Myocyte (in vitro differentiated cells): ENCODE measurements around the gene KIFC3. TPM values are rescaled to one million over a fixed set of nuclear protein-coding genes. Genes with fewer than 3 reads are reported as not detected.
A peak's percentile ranks its signal among the peaks of the same experiment; 100 is the strongest.
"Not testable (repeated sequence)": the region's sequence is repeated elsewhere in the genome, so short reads cannot be mapped to it uniquely, and the experiment has no call there.

Experiments
- DNase-seq: peaks from one replicate; pipeline ENCODE4 v3.0.0-alpha.2; 2012; ENCODE audit warnings: low read depth
- microRNA-seq: library from miRNA; unstranded; fragments of <30 nt; microRNA quantifications from one replicate; pipeline ENCODE4, GENCODE V29; 2016
- total RNA-seq: library from RNA; depleted of rRNA; stranded (reverse); fragments of >200 nt; gene quantifications from 2 replicates; pipeline ENCODE4 v1.2.3, GENCODE V29; 2014

Gene KIFC3
- total RNA-seq, 1 donor from 2014 or later: 64.5 TPM

- no peak for DNase-seq
Observed at GRCh38 chr16:57725554-57725953, 76.7 kb downstream of the KIFC3 start.

- no peak for DNase-seq
Observed at GRCh38 chr16:57725151-57725550, 77.1 kb downstream of the KIFC3 start.

DNA sequence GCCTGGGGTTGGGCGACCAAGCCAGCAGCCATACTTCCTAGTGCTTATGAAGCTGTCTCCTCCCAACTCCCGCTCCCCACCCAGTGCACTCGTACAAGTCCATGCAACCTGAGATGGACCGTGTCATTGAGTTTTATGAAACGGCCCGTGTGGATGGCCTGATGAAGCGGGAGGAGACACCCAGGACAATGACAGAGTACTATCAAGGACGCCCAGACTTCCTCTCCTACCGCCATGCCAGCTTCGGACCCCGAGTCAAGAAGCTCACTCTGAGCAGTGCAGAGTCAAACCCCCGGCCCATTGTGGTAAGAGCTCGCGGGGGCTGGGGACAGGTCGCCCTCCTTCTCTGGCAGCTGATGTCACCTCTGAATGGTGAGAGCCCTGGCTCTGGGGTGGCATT is 77.8 kb downstream of the KIFC3 start:
- no peak for DNase-seq

DNA sequence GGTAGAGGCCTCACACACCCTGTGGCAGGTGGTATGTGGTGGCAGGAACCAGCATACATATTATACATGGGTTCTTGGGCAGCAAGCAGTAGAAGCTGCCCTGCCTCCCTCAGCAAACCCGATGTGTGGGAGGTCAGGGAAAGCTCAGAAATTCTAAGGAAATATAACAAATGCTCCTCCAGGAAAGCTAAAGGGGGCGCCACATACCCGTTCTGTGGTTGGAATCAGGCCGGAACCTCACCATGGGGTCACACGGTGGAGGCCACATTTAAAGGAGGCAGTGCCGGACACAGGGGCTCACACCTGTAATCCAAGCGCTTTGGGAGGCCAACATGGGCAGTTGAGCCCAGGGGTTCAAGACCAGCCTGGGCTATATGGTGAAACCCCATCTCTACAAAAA is 79.1 kb downstream of the KIFC3 start:
- no peak for DNase-seq

DNA sequence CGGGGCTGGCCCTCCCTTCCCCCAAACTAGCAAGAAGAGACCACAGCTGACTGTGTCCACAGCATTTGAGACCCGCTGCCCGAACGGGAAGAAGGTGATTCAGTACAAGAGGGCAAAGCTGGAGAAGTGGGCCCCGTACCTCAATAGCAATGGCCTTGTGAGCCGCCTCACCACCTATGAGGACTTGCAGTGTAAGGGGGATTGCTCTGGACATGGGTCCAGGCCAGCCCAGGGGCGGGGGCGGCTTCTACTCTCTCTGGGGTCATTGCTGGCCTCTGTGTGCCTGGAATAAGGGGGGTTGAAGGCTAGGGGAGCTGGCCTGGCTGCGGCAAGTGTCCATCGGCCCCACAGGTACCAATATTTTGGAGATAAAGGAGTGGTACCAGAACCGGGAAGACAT is 79.6 kb downstream of the KIFC3 start:
- DNase-seq: no peak

- DNase-seq: no peak
Observed at GRCh38 chr16:57722210-57722499, 80.1 kb downstream of the KIFC3 start.

GRCh38 chr16:57721356-57722209 is 80.7 kb downstream of the KIFC3 start:
- no peak for DNase-seq

- DNase-seq: peak; percentile 65
Observed at GRCh38 chr16:57720142-57720575, 82.1 kb downstream of the KIFC3 start.

GRCh38 chr16:57714047-57714446 is 88.2 kb downstream of the KIFC3 start:
- DNase-seq: no peak

DNA sequence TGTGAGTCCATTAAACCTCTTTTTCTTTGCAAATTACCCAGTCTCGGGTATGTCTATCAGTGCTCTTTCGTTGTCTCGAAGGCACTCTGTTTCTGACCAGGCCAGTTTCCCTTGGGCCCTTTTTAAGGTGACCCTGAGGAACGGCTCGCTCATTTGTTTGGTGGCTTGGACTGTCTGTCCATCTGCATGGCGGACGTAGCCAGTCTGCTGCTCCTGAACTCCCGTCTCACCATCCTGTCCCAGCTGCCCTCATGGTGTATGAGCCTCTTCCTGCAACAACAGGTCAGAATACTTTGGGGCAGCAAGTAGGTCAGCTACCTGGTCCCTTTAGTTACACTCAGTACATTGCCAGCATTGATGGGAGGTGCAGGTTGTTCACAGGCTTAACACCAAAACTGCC is 88.7 kb downstream of the KIFC3 start:
- DNase-seq: no peak

DNA sequence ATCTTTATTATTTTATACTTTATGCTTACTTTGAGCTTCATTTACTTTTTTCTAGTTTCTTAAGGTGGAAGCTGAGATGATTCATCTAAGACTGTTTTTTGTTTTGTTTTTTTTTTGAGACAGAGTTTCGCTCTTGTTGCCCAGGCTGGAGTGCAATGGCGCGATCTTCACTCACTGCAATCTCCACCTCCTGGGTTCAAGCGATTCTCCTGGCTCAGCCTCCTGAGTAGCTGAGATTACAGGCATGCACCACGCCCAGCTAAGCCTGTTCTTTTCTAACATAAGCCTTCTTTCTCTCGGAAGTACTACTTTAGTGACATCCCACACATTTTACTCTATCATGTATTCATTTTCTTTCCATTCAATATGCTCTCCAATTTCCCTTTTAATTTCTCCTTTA is 89.7 kb downstream of the KIFC3 start:
- not testable (repeated sequence) for DNase-seq

DNA sequence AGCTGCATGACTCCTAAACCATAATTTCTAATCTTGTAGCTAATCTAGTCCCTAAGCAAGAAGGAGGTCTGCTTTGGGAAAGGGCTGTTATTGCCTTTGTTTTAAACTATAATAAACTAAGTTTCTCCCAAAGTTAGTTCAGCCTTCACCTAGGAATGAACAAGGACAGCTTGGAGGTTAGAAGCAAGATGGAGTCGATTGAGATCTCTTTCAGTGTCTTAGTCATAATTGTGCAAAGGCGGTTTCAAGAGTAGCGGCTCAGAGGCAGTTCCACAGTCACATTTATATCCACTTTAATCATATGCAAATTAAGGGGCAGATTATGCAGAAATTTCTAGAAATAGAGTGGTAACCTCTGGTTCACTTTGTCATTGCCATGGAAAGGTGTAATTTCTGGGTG is 90.3 kb downstream of the KIFC3 start:
- DNase-seq: no peak

DNA sequence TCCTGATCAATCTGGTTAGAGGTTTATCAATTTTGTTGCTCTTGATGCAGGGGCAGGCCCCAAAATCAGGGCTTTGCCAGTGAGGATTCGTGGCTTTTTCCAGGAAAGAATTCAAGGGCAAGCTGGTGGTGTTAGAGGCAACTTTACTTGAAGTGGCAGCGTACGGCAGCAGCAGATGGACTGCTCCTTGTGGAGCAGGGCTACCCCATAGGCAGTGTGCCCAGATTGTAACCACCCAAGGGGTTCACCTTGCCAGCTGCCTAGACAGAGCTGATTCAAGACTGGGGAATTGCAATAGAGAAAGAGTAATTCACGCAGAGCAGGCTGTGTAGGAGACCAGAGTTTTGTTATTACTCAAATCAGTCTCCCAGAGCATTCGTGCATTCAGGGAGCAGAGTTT is 90.9 kb downstream of the KIFC3 start:
- DNase-seq: no peak

DNA sequence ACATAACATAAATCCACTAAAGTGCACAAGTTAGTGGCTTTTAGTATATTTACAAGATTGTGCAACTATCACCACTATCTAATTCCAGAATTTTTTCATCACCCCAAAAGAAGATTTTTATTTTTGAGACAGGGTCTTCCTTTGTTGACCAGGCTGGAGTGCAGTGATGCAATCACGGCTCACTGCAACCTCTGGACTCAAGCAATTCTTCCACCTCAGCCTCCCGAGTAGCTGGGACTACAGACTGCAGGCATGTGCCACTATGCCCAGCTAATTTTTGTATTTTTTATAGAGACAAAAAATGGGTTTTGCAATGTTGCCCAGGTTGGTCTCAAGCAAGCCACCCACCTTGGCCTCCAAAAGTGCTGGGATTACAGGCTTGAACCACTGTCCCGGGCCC is 92.6 kb downstream of the KIFC3 start:
- DNase-seq: no peak

Small RNA genes lying within 50 kb of the gene (microRNA-seq; reads per million reads assigned to microRNA genes)
- not detected for gene MIR6772

Other genes with a start within 250 kb of the KIFC3 start
- 38.8 and 173 TPM in 2 replicates for gene ADGRG1, start 173.9 kb downstream of the KIFC3 start, total RNA-seq
- 0.31 TPM in 1 of 2 replicates, not detected in the other for gene ADGRG3, start 134.2 kb downstream of the KIFC3 start, total RNA-seq
- not detected in 2 replicates for gene DRC7, start 107.7 kb downstream of the KIFC3 start, total RNA-seq
- 32.9 and 51.3 TPM in 2 replicates for gene KATNB1, start 66.7 kb downstream of the KIFC3 start, total RNA-seq
- gene CNGB1, start 168.6 kb upstream of the KIFC3 start, total RNA-seq: not detected in 2 replicates
- gene ZNF319, start 198.2 kb upstream of the KIFC3 start, total RNA-seq: 3.9 and 4.3 TPM in 2 replicates
- gene USB1, start 198.9 kb upstream of the KIFC3 start, total RNA-seq: 9.4 and 23.8 TPM in 2 replicates
- 53.2 and 89.2 TPM in 2 replicates for gene MMP15, start 223.3 kb upstream of the KIFC3 start, total RNA-seq